Transverse colon (tissue), 4 donors: ENCODE results near the gene TWIST2. TPM values are rescaled to one million over a fixed set of nuclear protein-coding genes. Genes with fewer than 3 reads are reported as not detected.

Experiments used
- DNase-seq: peaks from one replicate; pipeline ENCODE4 v3.0.0-alpha.2; 2019
- H3K27ac ChIP-seq, 4 donors: fragments of 200-600 bp; sonication (generic); 2 replicates each; pipeline ENCODE4 v1.5.1; 2016 to 2018; ENCODE audit warnings: inconsistent platforms in 4 of 4
- H3K27me3 ChIP-seq: fragments of 200-600 bp; sonication (generic); 2 replicates; pipeline ENCODE4 v1.5.1; 2017; ENCODE audit warnings: inconsistent platforms
- H3K36me3 ChIP-seq, 4 donors: fragments of 200-600 bp; sonication (generic); 2 replicates each; pipeline ENCODE4 v1.5.1; 2017 to 2019; ENCODE audit warnings: inconsistent platforms in 4 of 4
- H3K4me1 ChIP-seq, 4 donors: fragments of 200-600 bp; sonication (generic); 2 replicates each; pipeline ENCODE4 v1.5.1; 2017 to 2020; ENCODE audit warnings: inconsistent platforms in 4 of 4
- H3K4me3 ChIP-seq, 4 donors: fragments of 200-600 bp; sonication (generic); 1 replicate in 1 of 4; 2 replicates in 3 of 4; pipeline versions ENCODE4 v1.5.1 to v1.6.1; 2017 to 2019; ENCODE audit warnings: inconsistent platforms in 4 of 4
- H3K9me3 ChIP-seq, 2 donors: fragments of 200-600 bp; sonication (generic); 2 replicates each; pipeline ENCODE4 v1.5.1; 2017 to 2019; ENCODE audit warnings: inconsistent platforms in 2 of 2
- CTCF ChIP-seq, 5 experiments: fragments of 200-600 bp in 3 of 5; fragments of 450-650 bp in 2 of 5; sonication (generic) in 3 of 5; IDR thresholded peaks; 1 replicate in 2 of 5; 2 replicates in 3 of 5; pipeline ENCODE4 v1.5.1; 2016 to 2017; ENCODE audit warnings: antibody characterized with exemption in 5 of 5, inconsistent platforms in 3 of 5, mild to moderate bottlenecking in 2 of 5, moderate library complexity in 1 of 5
- EP300 ChIP-seq: sonication (generic); formaldehyde crosslinking; IDR thresholded peaks from one replicate; pipeline ENCODE4 v1.6.1; 2017; ENCODE audit warnings: antibody characterized with exemption, low read depth
- POLR2A ChIP-seq: fragments of 450-650 bp; IDR thresholded peaks from one replicate; pipeline ENCODE4 v1.6.1; 2016; ENCODE audit warnings: antibody characterized with exemption, mild to moderate bottlenecking, moderate library complexity
- POLR2AphosphoS5 ChIP-seq, 3 donors: sonication (generic); formaldehyde crosslinking; IDR thresholded peaks; one replicate each; pipeline ENCODE4 v1.6.1; 2016; ENCODE audit warnings: antibody characterized with exemption in 3 of 3
- WGBS, 2 donors: methylation state at CpG; one replicate each; pipeline ENCODE4 v1.1.5; 2018; ENCODE audit warnings: low coverage in 1 of 2; 5-methylcytosine and 5-hydroxymethylcytosine counted together
- in situ Hi-C, 4 donors: fragments of 200-750 bp; cut with MboI; loops; one replicate each; pipeline versions ENCODE4 v1.15.0 to v1.15.1; 2017; ENCODE audit warnings: low sequenced_read_pairs in 3 of 4, low pct_ligation_motif_present in 1 of 4, low pct_unique_long_range_greater_than_20kb in 1 of 4
- intact Hi-C: fragments of 100-400 bp; cut with DNase I; formaldehyde crosslinking; loops from one replicate; pipeline ENCODE4 v1.15.1; 2023; ENCODE audit warnings: low total_unique reads
- total RNA-seq, 4 donors: library from RNA; depleted of rRNA; stranded (reverse); fragments of >200 nt; gene quantifications; one replicate each; pipeline ENCODE4 v1.1.0, GENCODE V29; 2016

The TWIST2 gene
- total RNA-seq, 4 donors from 2014 or later, result 6.7 to 59.1 (median 16.8) TPM

DNA sequence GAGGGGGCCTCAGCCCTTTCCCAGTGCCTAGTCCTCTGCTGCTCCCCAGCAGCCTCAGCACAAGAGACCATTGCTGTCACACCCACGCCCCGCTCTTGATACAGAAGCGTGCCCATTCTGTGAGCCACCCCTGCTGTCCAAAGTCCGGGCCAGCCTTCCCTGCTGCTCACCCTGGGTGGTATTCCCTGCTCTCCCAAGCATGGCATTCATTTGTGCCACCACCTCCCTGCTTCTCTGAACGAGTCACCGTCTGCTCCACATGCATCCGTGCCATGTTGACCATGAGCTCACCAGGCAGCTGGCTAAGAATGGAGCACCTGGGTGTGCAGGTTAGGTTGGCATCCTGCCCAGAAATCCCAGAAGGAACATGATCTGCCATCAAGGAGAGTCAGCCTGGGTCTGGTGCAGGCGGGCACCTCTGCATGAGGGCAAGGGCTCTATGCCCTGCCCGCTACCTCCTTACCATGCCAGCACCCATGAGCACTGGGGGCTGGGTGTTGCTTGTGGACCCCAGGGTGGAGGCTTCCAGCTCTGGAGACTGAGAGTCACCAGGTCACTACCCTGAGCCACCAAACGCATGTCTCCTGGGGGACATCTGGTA, 63.0 kb downstream of the TWIST2 start:
- TF ChIP-seq CTCF (IDR thresholded peaks at IDR 0.05) (no peak), EP300 (no peak), POLR2A (no peak), POLR2AphosphoS5 (IDR thresholded peaks at IDR 0.05) (no peak)
- intact Hi-C loops (no loop called here), in situ Hi-C loops (no loop called here)
- no peak for DNase-seq
- H3K27ac ChIP-seq, result no peak overlapping the region
- WGBS, 2 donors, result 47 to 58% methylated on average over 5 to 10 of the region's 10 CpGs
- no peaks in the 10 kb centered on the region for H3K27me3 ChIP-seq
- no peaks in the 10 kb centered on the region for H3K36me3 ChIP-seq
- H3K4me3 ChIP-seq, result no peak overlapping the region
- H3K9me3 ChIP-seq, result no peaks in the 10 kb centered on the region
- no peaks in the 10 kb centered on the region for H3K4me1 ChIP-seq

DNA sequence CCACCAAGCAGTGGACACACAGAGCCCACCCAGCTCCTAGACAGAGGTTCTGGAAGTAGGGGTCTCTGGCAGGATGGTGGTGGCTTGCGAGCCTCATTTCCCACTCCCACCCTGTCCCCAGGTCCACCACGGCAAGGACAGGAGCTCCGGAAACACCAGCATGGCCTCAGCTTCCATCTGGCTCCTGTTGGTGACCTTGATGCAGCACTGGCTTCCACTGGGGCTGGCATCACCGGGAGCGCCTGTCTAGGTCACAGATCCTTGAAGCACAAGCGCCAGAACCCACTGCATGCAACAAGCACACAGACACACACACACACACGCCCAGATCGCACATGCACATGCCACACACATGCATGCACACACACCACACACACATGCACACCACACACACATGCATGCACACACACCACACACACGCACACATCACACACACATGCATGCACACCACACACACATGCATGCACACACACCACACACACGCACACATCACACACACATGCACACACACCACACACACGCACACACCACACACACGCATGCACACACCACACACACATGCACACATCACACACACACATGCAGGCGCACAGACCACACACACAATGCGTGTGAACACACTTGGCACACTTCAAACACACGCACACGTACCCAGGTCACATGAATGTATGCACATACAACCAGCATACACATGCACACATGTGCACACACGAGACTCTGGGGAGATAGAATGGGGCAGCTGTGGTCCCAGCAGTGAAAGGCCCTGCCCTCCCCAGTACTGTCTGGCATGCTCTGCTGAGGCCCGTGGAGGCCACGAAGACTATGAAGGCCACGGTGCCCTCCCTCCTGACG, 63.7 kb downstream of the TWIST2 start:
- no peak for DNase-seq
- TF ChIP-seq EP300 (no peak), POLR2AphosphoS5 (IDR thresholded peaks at IDR 0.05) (no peak), POLR2A (no peak), CTCF (IDR thresholded peaks at IDR 0.05) (no peak)
- H3K4me1 ChIP-seq, result no peaks in the 10 kb centered on the region
- H3K27ac ChIP-seq, result no peak overlapping the region
- no peaks in the 10 kb centered on the region for H3K27me3 ChIP-seq
- 85% methylated on average over 21 of the region's 21 CpGs; no CpG with 5 or more reads in 1 of the 2 donors for WGBS, 2 donors
- H3K9me3 ChIP-seq, result no peaks in the 10 kb centered on the region
- no peak overlapping the region for H3K4me3 ChIP-seq
- intact Hi-C loops, result no loop called here
- no peaks in the 10 kb centered on the region for H3K36me3 ChIP-seq
- in situ Hi-C loops, result no loop called here

GRCh38 chr2:238912228-238912915, 64.5 kb downstream of the TWIST2 start:
- no peaks in the 10 kb centered on the region for H3K9me3 ChIP-seq
- H3K4me1 ChIP-seq, result no peaks in the 10 kb centered on the region
- intact Hi-C loops, result no loop called here
- H3K27me3 ChIP-seq, result no peaks in the 10 kb centered on the region
- no peak overlapping the region for H3K4me3 ChIP-seq
- no peaks in the 10 kb centered on the region for H3K36me3 ChIP-seq
- DNase-seq, result no peak
- no peak overlapping the region for H3K27ac ChIP-seq
- in situ Hi-C loops, result no loop called here
- TF ChIP-seq POLR2AphosphoS5 (IDR thresholded peaks at IDR 0.05), result no peak
- no peak for TF ChIP-seq EP300
- TF ChIP-seq POLR2A, result no peak
- TF ChIP-seq CTCF (IDR thresholded peaks at IDR 0.05), result no peak
- 86% methylated on average over 25 of the region's 26 CpGs; no CpG with 5 or more reads in 1 of the 2 donors for WGBS, 2 donors
